ENCODE data around the gene CAPN12. TPM values are rescaled to one million over a fixed set of nuclear protein-coding genes. Genes with fewer than 3 reads are reported as not detected.

The CAPN12 gene
- total RNA-seq, 2 experiments from 2014 or later: 1.6 to 2.0 TPM

DNA sequence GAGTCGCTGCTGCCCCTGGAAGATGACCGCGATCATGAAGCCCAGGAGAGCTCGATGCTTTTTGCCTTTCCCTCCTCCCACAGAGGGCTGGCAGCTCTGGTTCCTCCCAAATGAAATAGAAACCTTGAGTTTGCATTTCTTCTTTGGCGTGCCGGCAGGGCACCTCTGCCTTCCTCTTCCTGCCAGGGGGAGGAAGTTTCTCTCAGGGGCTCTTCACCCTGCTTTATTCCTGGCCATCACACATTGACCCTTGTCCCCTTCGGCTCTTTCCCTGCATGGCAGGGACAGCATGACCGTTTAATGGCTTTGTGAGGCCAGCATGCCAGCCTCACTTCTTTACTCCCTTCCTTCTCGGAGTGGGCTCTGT is 49.0 kb downstream of the CAPN12 start:
- POLR2A ChIA-PET: no interaction called here

DNA sequence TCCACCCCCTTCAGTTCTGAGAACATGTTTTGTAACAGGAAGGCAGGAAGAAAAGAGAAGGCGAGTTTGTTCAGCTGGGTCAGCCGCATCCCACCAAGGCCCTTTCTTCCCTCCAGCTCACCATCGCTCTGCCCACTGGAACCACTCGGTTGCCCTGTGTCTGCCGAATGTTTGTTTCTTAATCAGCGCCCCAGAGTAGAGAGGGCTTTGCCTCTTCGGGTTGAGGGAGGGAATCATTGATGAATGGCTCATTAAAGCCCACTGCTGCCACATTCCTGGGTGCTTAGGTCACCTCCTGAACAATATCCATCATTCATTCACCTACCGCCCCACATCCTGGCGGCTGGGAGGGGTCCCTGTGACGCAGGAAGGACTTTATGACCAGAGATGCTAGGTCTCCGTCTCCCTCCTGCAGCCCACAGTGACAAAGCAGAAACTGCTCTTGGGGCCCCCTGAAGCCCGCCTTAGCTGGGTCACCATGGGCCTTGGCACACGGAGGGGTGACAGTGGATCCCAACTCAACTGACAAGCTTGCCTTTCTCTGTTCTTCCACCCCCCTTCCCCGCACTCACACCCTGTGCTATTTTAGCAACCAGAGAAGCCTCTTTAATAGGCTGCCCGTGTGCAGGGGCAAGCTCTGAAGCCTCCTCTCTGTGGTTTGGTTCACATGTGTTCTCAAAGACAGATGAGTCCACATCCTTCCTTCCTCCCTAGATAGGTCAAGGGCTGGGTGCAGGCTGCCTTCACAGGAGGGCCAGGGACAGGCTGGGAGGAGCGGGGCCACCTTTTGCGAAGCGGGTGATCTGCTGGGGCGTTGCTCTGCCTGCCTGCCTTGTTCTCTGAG is 50.7 kb downstream of the CAPN12 start:
- H3K27ac Mint-ChIP-seq: peak overlapping the region; percentile 74
- Histone ChIP-seq H3K4me1 (ENCODE audit: insufficient read depth, low read length) (peaks cover 81% of the 10 kb centered on the region), H3K9me3 (ENCODE audit: control insufficient read depth in 1 of 2, insufficient read depth in 1 of 2, low read length in 2 of 2) (no peaks in the 10 kb centered on the region), H3K4me3 (ENCODE audit: low read length) (peak overlapping the region; percentile 0), H3K27ac (ENCODE audit: low read depth in 1 of 2, low read length in 2 of 2) (peak overlapping the region; percentile 7 to 47), H3K36me3 (ENCODE audit: insufficient read depth, low read length) (peaks cover 19% of the 10 kb centered on the region), H3K27me3 (ENCODE audit: control insufficient read depth in 1 of 2, insufficient read depth in 2 of 2, low read length in 2 of 2) (no peaks in the 10 kb centered on the region)
- H3K36me3 Mint-ChIP-seq (ENCODE audit: low read depth): peaks cover 9% of the 10 kb centered on the region
- POLR2A ChIA-PET: no interaction called here
- H3K4me1 Mint-ChIP-seq (ENCODE audit: low read depth): peaks cover 60% of the 10 kb centered on the region
- H3K4me3 Mint-ChIP-seq: peak overlapping the region; percentile 42
- H3K9me3 Mint-ChIP-seq: no peaks in the 10 kb centered on the region
- ATAC-seq (ENCODE audit: poor library complexity) (peak; percentile 82), DNase-seq (peak in 10 of 14 experiments; percentile 9 to 81 (median 33))
- CTCF ChIA-PET: interaction anchor here (0.8 to 1.2 kb wide), 2 partner anchors 11 to 57 kb away, joined by 3 read pairs; no protein-coding TSS in a partner anchor
- no peaks in the 10 kb centered on the region for H3K27me3 Mint-ChIP-seq
- TF ChIP-seq, protein P1, sequence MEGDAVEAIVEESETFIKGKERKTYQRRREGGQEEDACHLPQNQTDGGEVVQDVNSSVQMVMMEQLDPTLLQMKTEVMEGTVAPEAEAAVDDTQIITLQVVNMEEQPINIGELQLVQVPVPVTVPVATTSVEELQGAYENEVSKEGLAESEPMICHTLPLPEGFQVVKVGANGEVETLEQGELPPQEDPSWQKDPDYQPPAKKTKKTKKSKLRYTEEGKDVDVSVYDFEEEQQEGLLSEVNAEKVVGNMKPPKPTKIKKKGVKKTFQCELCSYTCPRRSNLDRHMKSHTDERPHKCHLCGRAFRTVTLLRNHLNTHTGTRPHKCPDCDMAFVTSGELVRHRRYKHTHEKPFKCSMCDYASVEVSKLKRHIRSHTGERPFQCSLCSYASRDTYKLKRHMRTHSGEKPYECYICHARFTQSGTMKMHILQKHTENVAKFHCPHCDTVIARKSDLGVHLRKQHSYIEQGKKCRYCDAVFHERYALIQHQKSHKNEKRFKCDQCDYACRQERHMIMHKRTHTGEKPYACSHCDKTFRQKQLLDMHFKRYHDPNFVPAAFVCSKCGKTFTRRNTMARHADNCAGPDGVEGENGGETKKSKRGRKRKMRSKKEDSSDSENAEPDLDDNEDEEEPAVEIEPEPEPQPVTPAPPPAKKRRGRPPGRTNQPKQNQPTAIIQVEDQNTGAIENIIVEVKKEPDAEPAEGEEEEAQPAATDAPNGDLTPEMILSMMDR (IDR thresholded peaks at IDR 0.05): no peak
- intact Hi-C loops (cut with DNase I, micrococcal nuclease): no loop called here

More for the DNA sequence above, 49.0 kb downstream of the CAPN12 start:
- ATAC-seq (ENCODE audit: poor library complexity) (no peak), DNase-seq (peak in 2 of 14 experiments; percentile 29 to 30)
- CTCF ChIA-PET: no interaction called here
- peak overlapping the region; percentile 1 for H3K4me3 Mint-ChIP-seq
- H3K9me3 ChIP-seq (ENCODE audit: control insufficient read depth in 1 of 2, insufficient read depth in 1 of 2, low read length in 2 of 2): no peaks in the 10 kb centered on the region
- H3K27me3 ChIP-seq (ENCODE audit: control insufficient read depth in 1 of 2, insufficient read depth in 2 of 2, low read length in 2 of 2): no peaks in the 10 kb centered on the region
- H3K27ac ChIP-seq (ENCODE audit: low read depth in 1 of 2, low read length in 2 of 2): no peak overlapping the region
- H3K9me3 Mint-ChIP-seq: no peaks in the 10 kb centered on the region
- TF ChIP-seq, protein P1 (IDR thresholded peaks at IDR 0.05): no peak
- no peak overlapping the region for H3K4me3 ChIP-seq (ENCODE audit: low read length)
- H3K36me3 Mint-ChIP-seq (ENCODE audit: low read depth): peaks cover 4% of the 10 kb centered on the region
- peaks cover 45% of the 10 kb centered on the region for H3K4me1 Mint-ChIP-seq (ENCODE audit: low read depth)
- peak overlapping the region; percentile 64 for H3K27ac Mint-ChIP-seq
- intact Hi-C loops (cut with DNase I, micrococcal nuclease): no loop called here
- peaks cover 83% of the 10 kb centered on the region for H3K4me1 ChIP-seq (ENCODE audit: insufficient read depth, low read length)
- peaks cover 24% of the 10 kb centered on the region for H3K36me3 ChIP-seq (ENCODE audit: insufficient read depth, low read length)
- no peaks in the 10 kb centered on the region for H3K27me3 Mint-ChIP-seq

DNA sequence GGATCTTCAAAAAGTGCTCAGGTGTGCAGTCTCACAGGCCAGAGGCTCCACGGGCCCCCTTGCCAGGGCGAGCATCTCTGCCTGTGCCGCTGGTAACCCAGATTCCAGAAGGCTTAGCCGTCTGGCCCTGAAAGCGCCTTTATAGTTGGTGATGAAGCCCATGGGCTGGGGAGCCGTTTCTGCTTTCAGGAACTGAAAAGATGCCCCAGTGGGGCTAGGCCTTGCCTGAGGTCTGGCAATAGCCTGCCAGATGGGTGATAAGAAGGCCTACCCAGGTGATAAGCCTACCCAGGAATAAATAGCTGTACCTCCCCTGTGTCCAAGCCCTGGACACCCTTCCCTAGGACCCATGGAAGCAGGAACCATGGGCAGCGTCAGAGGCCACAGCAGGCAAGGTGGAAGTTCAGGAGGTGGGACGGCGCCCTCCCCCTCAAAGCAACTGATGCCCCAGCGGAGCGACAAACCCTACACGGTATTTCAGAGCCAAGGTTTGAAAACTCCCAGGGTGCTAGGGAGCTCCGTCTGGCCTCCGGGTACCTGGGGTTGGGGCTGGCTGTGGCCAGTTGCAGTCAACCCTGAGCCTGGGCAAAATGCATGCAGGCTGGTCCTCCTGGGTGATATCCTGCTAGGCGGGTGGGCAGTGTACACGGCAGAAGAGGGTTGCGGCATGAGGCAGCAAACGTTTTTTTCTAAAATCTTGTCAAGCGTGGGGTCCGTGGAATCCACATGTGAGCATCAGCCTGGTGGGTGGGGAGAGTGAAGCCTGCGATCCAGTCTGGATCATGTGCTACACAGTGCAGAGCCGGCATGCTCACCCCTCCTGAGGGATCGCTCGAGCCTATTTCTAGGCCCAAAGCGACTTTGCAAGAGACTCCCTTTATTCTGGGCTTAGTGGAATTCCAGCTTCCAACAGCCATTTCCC is 51.6 kb downstream of the CAPN12 start:
- no peaks in the 10 kb centered on the region for H3K9me3 Mint-ChIP-seq
- intact Hi-C loops (cut with DNase I, micrococcal nuclease): no loop called here

More for the DNA sequence above, 51.6 kb downstream of the CAPN12 start:
- Mint-ChIP-seq H3K27me3 (no peaks in the 10 kb centered on the region), H3K27ac (peak overlapping the region; percentile 74), H3K4me3 (no peak overlapping the region), H3K4me1 (ENCODE audit: low read depth) (peaks cover 63% of the 10 kb centered on the region), H3K36me3 (ENCODE audit: low read depth) (peaks cover 9% of the 10 kb centered on the region)
- H3K27me3 ChIP-seq (ENCODE audit: control insufficient read depth in 1 of 2, insufficient read depth in 2 of 2, low read length in 2 of 2): no peaks in the 10 kb centered on the region
- POLR2A ChIA-PET: no interaction called here
- TF ChIP-seq, protein P1 (IDR thresholded peaks at IDR 0.05): no peak
- DNase-seq: no peak
- H3K9me3 ChIP-seq (ENCODE audit: control insufficient read depth in 1 of 2, insufficient read depth in 1 of 2, low read length in 2 of 2): no peaks in the 10 kb centered on the region
- peak overlapping the region in 1 of 2 donors; percentile 47 for H3K27ac ChIP-seq (ENCODE audit: low read depth in 1 of 2, low read length in 2 of 2)
- CTCF ChIA-PET: interaction anchor here (1.2 kb wide), 1 partner anchor 56 kb away, joined by 3 read pairs; no protein-coding TSS in a partner anchor
- no peak for ATAC-seq (ENCODE audit: poor library complexity)
- H3K36me3 ChIP-seq (ENCODE audit: insufficient read depth, low read length): peaks cover 20% of the 10 kb centered on the region
- H3K4me3 ChIP-seq (ENCODE audit: low read length): no peak overlapping the region
- H3K4me1 ChIP-seq (ENCODE audit: insufficient read depth, low read length): peaks cover 79% of the 10 kb centered on the region
